ENCODE measurements around the gene LRRFIP1.

DNA sequence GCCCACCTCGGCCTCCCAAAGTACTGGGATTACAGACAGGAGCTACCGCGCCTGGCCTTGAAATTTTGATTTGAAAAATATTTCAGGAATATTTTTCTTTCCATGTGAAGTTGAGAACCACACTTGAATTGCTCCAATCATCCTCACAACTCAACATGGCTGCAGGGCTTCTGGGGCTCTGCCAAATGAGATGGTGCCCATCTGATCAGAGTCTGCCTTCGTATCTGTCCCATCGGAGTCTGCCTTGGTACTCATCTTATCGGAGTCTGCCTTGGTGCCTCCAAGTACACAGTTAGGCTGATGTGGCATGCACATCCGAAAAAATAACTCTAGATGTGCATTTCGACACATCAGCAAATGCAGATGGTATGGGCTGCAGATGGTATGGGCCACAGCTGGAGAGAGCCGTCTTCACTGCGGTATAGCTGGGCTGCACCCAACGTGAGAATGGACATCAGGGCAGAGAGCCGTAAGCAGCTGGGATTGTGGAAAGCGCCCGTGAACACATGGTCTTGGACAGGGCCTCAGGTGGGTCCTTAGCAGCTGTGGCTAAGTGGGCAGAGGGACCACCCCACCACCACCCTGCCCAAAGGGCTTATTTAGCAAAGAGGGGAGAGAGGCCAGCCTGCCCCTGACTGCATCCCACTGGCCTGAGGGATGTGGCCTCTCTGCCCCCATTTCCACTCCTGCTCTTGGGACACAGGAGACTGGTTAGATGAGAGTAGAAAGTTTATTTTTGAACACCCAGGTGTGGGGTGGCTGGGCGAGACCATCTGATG lies 119.1 kb downstream of the LRRFIP1 start:
- TF ChIP-seq HOXD1 (CRISPR knock-in tag; IDR thresholded peaks at IDR 0.05) (no peak), ZNF773 (CRISPR knock-in tag; IDR thresholded peaks at IDR 0.05; ENCODE audit: borderline replicate concordance) (no peak), CREM (IDR thresholded peaks at IDR 0.05) (no peak), CREM (CRISPR knock-in tag; IDR thresholded peaks at IDR 0.05) (no peak), NFE2L1 (CRISPR knock-in tag; IDR thresholded peaks at IDR 0.05; ENCODE audit: borderline replicate concordance) (0 out of 2 replicates have a peak, but pooled peaks have one; percentile 41), FOSL1 (CRISPR knock-in tag; IDR thresholded peaks at IDR 0.05; ENCODE audit: borderline replicate concordance) (no peak)

Measured in HepG2 (cell line).